HepG2 (cell line): Measurements from ENCODE around the gene SCGB3A2. TPM values are rescaled to one million over a fixed set of nuclear protein-coding genes. Genes with fewer than 3 reads are reported as not detected.

Experiments used
- ATAC-seq: fragments of 200-7000 bp; cut with Tn5 transposase; 3 replicates; pipeline ENCODE4 v1.9.1; 2020; ENCODE audit warnings: mild to moderate bottlenecking, moderate library complexity
- BruUV-seq: library from RNA; stranded (reverse); fragments of 400-500 nt; replicated peaks from 2 replicates; lab custom pipeline; 2021; lab: Mats Ljungman, UMichigan
- CTCF ChIA-PET: fragments of 300-600 bp; formaldehyde crosslinking; extraction: SDS; loops from one replicate; lab custom pipeline; 2021; ENCODE audit warnings: low total read pairs, inconsistent platforms, low intra/inter-chr PET ratio; lab: Yijun Ruan, JAX
- POLR2A ChIA-PET: fragments of 350-600 bp; sonication (Branson Sonifier 250); formaldehyde crosslinking; loops from one replicate; lab custom pipeline; 2020; ENCODE audit warnings: antibody characterized with exemption, inconsistent platforms; lab: Yijun Ruan, JAX
- DNase-seq: peaks from one replicate; pipeline ENCODE4 v3.0.0-alpha.2; 2015; ENCODE audit warnings: low spot score
- FAIRE-seq: peaks from 3 replicates; lab custom pipeline; 2011; peaks lifted over from hg19 to GRCh38; lab: Jason Lieb, UNC
- H2AFZ ChIP-seq: one replicate; pipeline ENCODE4 v1.6.1; 2011; ENCODE audit warnings: low read length, inconsistent platforms
- H3K27ac ChIP-seq: fragments of 300-600 bp; 3 replicates; pipeline ENCODE4 v1.8.0; 2011; ENCODE audit warnings: mixed run types, mild to moderate bottlenecking, mixed read lengths, low read length, inconsistent platforms; ENCODE audit not compliant: insufficient read depth; ENCODE audit errors: extremely low read length
- H3K27me3 ChIP-seq, 2 experiments: fragments of 200-600 bp in 1 of 2; 2 replicates in 1 of 2; 3 replicates in 1 of 2; pipeline versions ENCODE4 v1.6.0 to v1.8.0; 2011; ENCODE audit warnings: low read length in 2 of 2, mild to moderate bottlenecking in 2 of 2, moderate library complexity in 2 of 2, inconsistent platforms in 1 of 2; ENCODE audit not compliant: insufficient read depth in 2 of 2, control insufficient read depth in 1 of 2
- H3K36me3 ChIP-seq, 2 experiments: fragments of 200-600 bp in 1 of 2; replicated peaks in 1 of 2; 2 replicates in 1 of 2; 3 replicates in 1 of 2; pipeline versions ENCODE4 v1.5.1 to v1.8.0; 2011; ENCODE audit warnings: low read length in 2 of 2, inconsistent platforms in 1 of 2; ENCODE audit not compliant: insufficient read depth in 2 of 2, control insufficient read depth in 1 of 2
- H3K4me1 ChIP-seq: 2 replicates; pipeline ENCODE4 v1.5.1; 2012; ENCODE audit warnings: low read length, inconsistent platforms; ENCODE audit not compliant: insufficient read depth
- H3K4me2 ChIP-seq: 2 replicates; pipeline ENCODE4 v1.6.0; 2011; ENCODE audit warnings: low read depth, low read length, inconsistent platforms
- H3K4me3 ChIP-seq, 3 experiments: fragments of 200-600 bp in 1 of 3; sonication (generic), shearing (Covaris generic) in 1 of 3; replicated peaks in 1 of 3; 2 replicates each; pipeline ENCODE4 v1.5.1; 2011 to 2016; ENCODE audit warnings: low read length in 3 of 3, inconsistent platforms in 2 of 3, low read depth in 2 of 3, mild to moderate bottlenecking in 2 of 3, control low read depth in 1 of 3, mixed read lengths in 1 of 3; ENCODE audit not compliant: insufficient read depth in 1 of 3
- H3K79me2 ChIP-seq: one replicate; pipeline ENCODE4 v1.6.1; 2011; ENCODE audit warnings: low read length, inconsistent platforms; ENCODE audit not compliant: insufficient read depth
- H3K9ac ChIP-seq: 2 replicates; pipeline ENCODE4 v1.6.0; 2011; ENCODE audit warnings: mild to moderate bottlenecking, low read depth, low read length, inconsistent platforms; ENCODE audit not compliant: insufficient read depth
- H3K9me3 ChIP-seq: 2 replicates; pipeline ENCODE4 v1.5.1; 2012; ENCODE audit warnings: mild to moderate bottlenecking, low read length
- H4K20me1 ChIP-seq: 2 replicates; pipeline ENCODE4 v1.6.0; 2011; ENCODE audit warnings: inconsistent platforms, mild to moderate bottlenecking, low read length, moderate library complexity; ENCODE audit not compliant: insufficient read depth
- CC2D1A ChIP-seq: sonication (generic); formaldehyde crosslinking; IDR thresholded peaks from 2 replicates; pipeline ENCODE4 v1.8.1; 2023; ENCODE audit warnings: mild to moderate bottlenecking, missing genetic modification reagents
- DR1 ChIP-seq: sonication (generic); formaldehyde crosslinking; IDR thresholded peaks from 2 replicates; pipeline ENCODE4 v1.8.0; 2021; ENCODE audit warnings: mild to moderate bottlenecking, missing genetic modification reagents, inconsistent platforms
- JUNB ChIP-seq: sonication (generic); formaldehyde crosslinking; IDR thresholded peaks from 2 replicates; pipeline ENCODE4 v1.8.0; 2022; ENCODE audit warnings: missing genetic modification reagents, mild to moderate bottlenecking, borderline replicate concordance
- KLF12 ChIP-seq: sonication (generic); formaldehyde crosslinking; IDR thresholded peaks from 2 replicates; pipeline ENCODE4 v1.4.0; 2020; ENCODE audit warnings: missing genetic modification reagents, borderline replicate concordance
- NFKBIZ ChIP-seq: IDR thresholded peaks from 2 replicates; pipeline ENCODE4 v1.6.1; 2018; ENCODE audit warnings: missing genetic modification reagents, missing compliant biosample characterization
- POLR2AphosphoS2 ChIP-seq: IDR thresholded peaks from 2 replicates; pipeline ENCODE4 v1.6.1; 2011; ENCODE audit warnings: low read depth, low read length, improper control_type of control experiment
- SALL1 ChIP-seq: sonication (generic); formaldehyde crosslinking; IDR thresholded peaks from 2 replicates; pipeline ENCODE4 v1.8.0; 2022; ENCODE audit warnings: mild to moderate bottlenecking, missing genetic modification reagents
- SMARCE1 ChIP-seq: fragments of 450-650 bp; IDR thresholded peaks from 2 replicates; pipeline ENCODE4 v1.6.1; 2017; ENCODE audit warnings: borderline replicate concordance
- ZMAT3 ChIP-seq: sonication (generic); formaldehyde crosslinking; conservative IDR thresholded peaks from 2 replicates; pipeline ENCODE4 v1.7.0; 2021; ENCODE audit warnings: missing genetic modification reagents
- ZNF605 ChIP-seq: sonication (generic); formaldehyde crosslinking; IDR thresholded peaks from 2 replicates; pipeline ENCODE4 v1.8.0; 2022; ENCODE audit warnings: mild to moderate bottlenecking, missing genetic modification reagents
- ZNF841 ChIP-seq: sonication (generic); formaldehyde crosslinking; IDR thresholded peaks from 2 replicates; pipeline ENCODE4 v1.8.1; 2023; ENCODE audit warnings: missing genetic modification reagents, borderline replicate concordance
- WGBS: methylation state at CpG from one replicate; pipeline ENCODE4 v1.1.6; 2017; ENCODE audit warnings: low lambda C conversion rate; 5-methylcytosine and 5-hydroxymethylcytosine counted together
- in situ Hi-C: cut with HindIII; loops from 2 replicates; pipeline ENCODE4 v1.10.0; 2017; ENCODE audit warnings: low pct_unique_long_range_greater_than_20kb; ENCODE audit not compliant: extremely low pct_ligation_motif_present
- intact Hi-C: fragments of 100-400 bp; cut with micrococcal nuclease; formaldehyde crosslinking; loops from one replicate; pipeline ENCODE4 v1.10.0; 2022; ENCODE audit not compliant: unreplicated experiment
- polyA plus RNA-seq, 8 experiments: library from polyadenylated mRNA; depleted of rRNA in 3 of 8; stranded (reverse) in 7 of 8; unstranded in 1 of 8; fragments of >200 nt; fragmentation: Illumina TruSeq in 4 of 8; extraction: Trizol in 4 of 8; gene quantifications; 2 replicates each; pipeline versions ENCODE4 v1.2.1 to v1.2.3, GENCODE V29; 2011 to 2016; ENCODE audit warnings: low read depth in 4 of 8, missing spikeins in 1 of 8, mixed read lengths in 1 of 8; ENCODE audit not compliant: insufficient read depth in 1 of 8
- total RNA-seq, 5 experiments: library from RNA; depleted of rRNA; stranded (reverse); fragments of >200 nt; fragmentation: Illumina TruSeq; extraction: Trizol; gene quantifications; 2 replicates each; pipeline ENCODE4 v1.2.3, GENCODE V29; 2016; ENCODE audit warnings: low read depth in 1 of 5
- TF ChIP-seq, protein P1 (sequence below): sonication (generic); formaldehyde crosslinking; IDR thresholded peaks from 2 replicates; pipeline ENCODE4 v1.5.1; 2020; ENCODE audit warnings: missing genetic modification reagents, mild to moderate bottlenecking, borderline replicate concordance
- TF ChIP-seq, protein P2 (sequence below): sonication (generic); formaldehyde crosslinking; IDR thresholded peaks from 2 replicates; pipeline ENCODE4 v1.4.0; 2020; ENCODE audit warnings: missing genetic modification reagents, borderline replicate concordance
- TF ChIP-seq, protein P3 (sequence below): sonication (generic); formaldehyde crosslinking; conservative IDR thresholded peaks from 2 replicates; pipeline ENCODE4 v1.8.1; 2023; ENCODE audit warnings: missing genetic modification reagents

Gene SCGB3A2
- total and polyA plus RNA-seq, 2 of the 13 experiments (the other 11 are each of a cell fraction or from before 2014, with no cell fraction given) = not detected

- FAIRE-seq (no peak), ATAC-seq (no peak), DNase-seq (no peak)
- no peak overlapping the region for H3K27ac ChIP-seq
- H4K20me1 ChIP-seq = no peaks in the 10 kb centered on the region
- H3K79me2 ChIP-seq = no peaks in the 10 kb centered on the region
- no peaks in the 10 kb centered on the region for H3K9me3 ChIP-seq
- TF ChIP-seq JUNB (CRISPR knock-in tag) = no peak
- TF ChIP-seq SALL1 (CRISPR knock-in tag) = no peak
- intact Hi-C loops = no loop called here
- no peak overlapping the region for H3K4me3 ChIP-seq
- POLR2A ChIA-PET = no interaction called here
- no peak overlapping the region for H3K9ac ChIP-seq
- no peaks in the 10 kb centered on the region; a peak in 1 of 5 replicates for H3K27me3 ChIP-seq
- no TSS peak for BruUV-seq
- no peak overlapping the region for H2AFZ ChIP-seq
- no peak overlapping the region for H3K4me2 ChIP-seq
- CTCF ChIA-PET = no interaction called here
- H3K36me3 ChIP-seq = no peaks in the 10 kb centered on the region
- in situ Hi-C loops = no loop called here
- H3K4me1 ChIP-seq = peaks cover 13% of the 10 kb centered on the region
- 47% methylated on average over 2 of the region's 2 CpGs for WGBS
These were observed 35.6 kb upstream of the SCGB3A2 start for GRCh38 chr5:147842869-147843268.

GRCh38 chr5:147844846-147845245 is 33.7 kb upstream of the SCGB3A2 start:
- ChIA-PET POLR2A (no interaction called here), CTCF (no interaction called here)
- ATAC-seq (no peak), DNase-seq (no peak), FAIRE-seq (no peak)
- 37% methylated on average over 3 of the region's 3 CpGs for WGBS
- Histone ChIP-seq H3K9ac (no peak overlapping the region), H3K27ac (no peak overlapping the region), H4K20me1 (no peaks in the 10 kb centered on the region), H2AFZ (no peak overlapping the region), H3K4me3 (no peak overlapping the region), H3K79me2 (no peaks in the 10 kb centered on the region), H3K4me1 (no peaks in the 10 kb centered on the region), H3K27me3 (no peaks in the 10 kb centered on the region; a peak in 1 of 5 replicates), H3K36me3 (no peaks in the 10 kb centered on the region), H3K4me2 (no peak overlapping the region), H3K9me3 (no peaks in the 10 kb centered on the region)
- no TSS peak for BruUV-seq
- intact Hi-C loops = no loop called here
- in situ Hi-C loops = no loop called here
- no peak for TF ChIP-seq ZMAT3 (CRISPR knock-in tag)
- no peak for TF ChIP-seq SMARCE1
- no peak for TF ChIP-seq DR1 (CRISPR knock-in tag)
- TF ChIP-seq, protein P1, sequence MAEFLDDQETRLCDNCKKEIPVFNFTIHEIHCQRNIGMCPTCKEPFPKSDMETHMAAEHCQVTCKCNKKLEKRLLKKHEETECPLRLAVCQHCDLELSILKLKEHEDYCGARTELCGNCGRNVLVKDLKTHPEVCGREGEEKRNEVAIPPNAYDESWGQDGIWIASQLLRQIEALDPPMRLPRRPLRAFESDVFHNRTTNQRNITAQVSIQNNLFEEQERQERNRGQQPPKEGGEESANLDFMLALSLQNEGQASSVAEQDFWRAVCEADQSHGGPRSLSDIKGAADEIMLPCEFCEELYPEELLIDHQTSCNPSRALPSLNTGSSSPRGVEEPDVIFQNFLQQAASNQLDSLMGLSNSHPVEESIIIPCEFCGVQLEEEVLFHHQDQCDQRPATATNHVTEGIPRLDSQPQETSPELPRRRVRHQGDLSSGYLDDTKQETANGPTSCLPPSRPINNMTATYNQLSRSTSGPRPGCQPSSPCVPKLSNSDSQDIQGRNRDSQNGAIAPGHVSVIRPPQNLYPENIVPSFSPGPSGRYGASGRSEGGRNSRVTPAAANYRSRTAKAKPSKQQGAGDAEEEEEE (CRISPR knock-in tag) = no peak
- no peak for TF ChIP-seq ZNF605 (CRISPR knock-in tag)
- TF ChIP-seq, protein P2, sequence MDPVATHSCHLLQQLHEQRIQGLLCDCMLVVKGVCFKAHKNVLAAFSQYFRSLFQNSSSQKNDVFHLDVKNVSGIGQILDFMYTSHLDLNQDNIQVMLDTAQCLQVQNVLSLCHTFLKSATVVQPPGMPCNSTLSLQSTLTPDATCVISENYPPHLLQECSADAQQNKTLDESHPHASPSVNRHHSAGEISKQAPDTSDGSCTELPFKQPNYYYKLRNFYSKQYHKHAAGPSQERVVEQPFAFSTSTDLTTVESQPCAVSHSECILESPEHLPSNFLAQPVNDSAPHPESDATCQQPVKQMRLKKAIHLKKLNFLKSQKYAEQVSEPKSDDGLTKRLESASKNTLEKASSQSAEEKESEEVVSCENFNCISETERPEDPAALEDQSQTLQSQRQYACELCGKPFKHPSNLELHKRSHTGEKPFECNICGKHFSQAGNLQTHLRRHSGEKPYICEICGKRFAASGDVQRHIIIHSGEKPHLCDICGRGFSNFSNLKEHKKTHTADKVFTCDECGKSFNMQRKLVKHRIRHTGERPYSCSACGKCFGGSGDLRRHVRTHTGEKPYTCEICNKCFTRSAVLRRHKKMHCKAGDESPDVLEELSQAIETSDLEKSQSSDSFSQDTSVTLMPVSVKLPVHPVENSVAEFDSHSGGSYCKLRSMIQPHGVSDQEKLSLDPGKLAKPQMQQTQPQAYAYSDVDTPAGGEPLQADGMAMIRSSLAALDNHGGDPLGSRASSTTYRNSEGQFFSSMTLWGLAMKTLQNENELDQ (CRISPR knock-in tag) = no peak
- TF ChIP-seq CC2D1A = no peak
- TF ChIP-seq, protein P3, sequence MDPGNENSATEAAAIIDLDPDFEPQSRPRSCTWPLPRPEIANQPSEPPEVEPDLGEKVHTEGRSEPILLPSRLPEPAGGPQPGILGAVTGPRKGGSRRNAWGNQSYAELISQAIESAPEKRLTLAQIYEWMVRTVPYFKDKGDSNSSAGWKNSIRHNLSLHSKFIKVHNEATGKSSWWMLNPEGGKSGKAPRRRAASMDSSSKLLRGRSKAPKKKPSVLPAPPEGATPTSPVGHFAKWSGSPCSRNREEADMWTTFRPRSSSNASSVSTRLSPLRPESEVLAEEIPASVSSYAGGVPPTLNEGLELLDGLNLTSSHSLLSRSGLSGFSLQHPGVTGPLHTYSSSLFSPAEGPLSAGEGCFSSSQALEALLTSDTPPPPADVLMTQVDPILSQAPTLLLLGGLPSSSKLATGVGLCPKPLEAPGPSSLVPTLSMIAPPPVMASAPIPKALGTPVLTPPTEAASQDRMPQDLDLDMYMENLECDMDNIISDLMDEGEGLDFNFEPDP = no peak
- no peak for TF ChIP-seq POLR2AphosphoS2
- no peak for TF ChIP-seq KLF12
- TF ChIP-seq NFKBIZ (CRISPR knock-in tag) = no peak
- no peak for TF ChIP-seq ZNF841 (CRISPR knock-in tag)
